Hematopoietic multipotent progenitor cell treated with erythropoietin and hydrocortisone succinate and interleukin-3 and kit ligand, for 6 days (in vitro differentiated cells): ENCODE data around the gene PCSK6.
A peak's percentile ranks its signal among the peaks of the same experiment; 100 is the strongest.
"Not testable (repeated sequence)": the region's sequence is repeated elsewhere in the genome, so short reads cannot be mapped to it uniquely, and the experiment has no call there.

Source experiments
- DNase-seq: peaks from one replicate; pipeline ENCODE4 v3.0.0-alpha.2; 2015

The PCSK6 gene

GRCh38 chr15:101459579-101460300 is 29.8 kb downstream of the PCSK6 start:
- no peak for DNase-seq

- no peak for DNase-seq
Observed at GRCh38 chr15:101458908-101459578, 30.5 kb downstream of the PCSK6 start.

GRCh38 chr15:101458158-101458900 is 31.2 kb downstream of the PCSK6 start:
- no peak for DNase-seq

- no peak for DNase-seq
Observed at GRCh38 chr15:101457696-101458095, 31.8 kb downstream of the PCSK6 start.

GRCh38 chr15:101456057-101456739 is 33.3 kb downstream of the PCSK6 start:
- peak; percentile 85 for DNase-seq

GRCh38 chr15:101455291-101456025 is 34.0 kb downstream of the PCSK6 start:
- DNase-seq: peak; percentile 82

GRCh38 chr15:101454781-101455180 is 34.7 kb downstream of the PCSK6 start:
- not testable (repeated sequence) for DNase-seq

- no peak for DNase-seq
Observed at GRCh38 chr15:101454365-101454764, 35.1 kb downstream of the PCSK6 start.

- no peak for DNase-seq
Observed at GRCh38 chr15:101453123-101454120, 36.1 kb downstream of the PCSK6 start.

GRCh38 chr15:101452572-101452971 is 36.9 kb downstream of the PCSK6 start:
- DNase-seq: peak; percentile 48

GRCh38 chr15:101451846-101452245 is 37.7 kb downstream of the PCSK6 start:
- DNase-seq: no peak

GRCh38 chr15:101451266-101451799 is 38.2 kb downstream of the PCSK6 start:
- DNase-seq: peak; percentile 98

GRCh38 chr15:101450403-101451265 is 38.9 kb downstream of the PCSK6 start:
- DNase-seq: no peak

- DNase-seq: no peak
Observed at GRCh38 chr15:101449471-101450402, 39.8 kb downstream of the PCSK6 start.

- DNase-seq: no peak
Observed at GRCh38 chr15:101448336-101448735, 41.2 kb downstream of the PCSK6 start.

GRCh38 chr15:101447561-101448071 is 41.9 kb downstream of the PCSK6 start:
- no peak for DNase-seq

GRCh38 chr15:101447168-101447533 is 42.4 kb downstream of the PCSK6 start:
- DNase-seq: no peak

GRCh38 chr15:101446518-101447167 is 42.9 kb downstream of the PCSK6 start:
- no peak for DNase-seq
